A204.1 (cell line): ENCODE data around the gene HIBADH.
A peak's percentile ranks its signal among the peaks of the same experiment; 100 is the strongest.

ENCODE experiments used
- FAIRE-seq: peaks from 2 replicates; lab custom pipeline; 2012; peaks lifted over from hg19 to GRCh38; lab: Jason Lieb, UNC

Gene HIBADH

GRCh38 chr7:27635728-27636127 lies 27.0 kb downstream of the HIBADH start:
- FAIRE-seq = no peak

- FAIRE-seq = no peak
Measured at GRCh38 chr7:27634671-27635493, 27.8 kb downstream of the HIBADH start.

- FAIRE-seq = no peak
Measured at GRCh38 chr7:27633062-27633461, 29.6 kb downstream of the HIBADH start.

- no peak for FAIRE-seq
Measured at GRCh38 chr7:27631391-27631790, 31.3 kb downstream of the HIBADH start.

- no peak for FAIRE-seq
Measured at GRCh38 chr7:27627146-27627545, 35.5 kb downstream of the HIBADH start.

- FAIRE-seq = peak; percentile 54
Measured at GRCh38 chr7:27619492-27619891, 43.2 kb downstream of the HIBADH start.

GRCh38 chr7:27617651-27618381 lies 44.9 kb downstream of the HIBADH start:
- FAIRE-seq = no peak

- FAIRE-seq = no peak
Measured at GRCh38 chr7:27616914-27617548, 45.7 kb downstream of the HIBADH start.

GRCh38 chr7:27616186-27616491 lies 46.5 kb downstream of the HIBADH start:
- FAIRE-seq = no peak

GRCh38 chr7:27615420-27616185 lies 47.1 kb downstream of the HIBADH start:
- FAIRE-seq = no peak

GRCh38 chr7:27614095-27614494 lies 48.6 kb downstream of the HIBADH start:
- no peak for FAIRE-seq

GRCh38 chr7:27611059-27611458 lies 51.6 kb downstream of the HIBADH start:
- FAIRE-seq = no peak

GRCh38 chr7:27608776-27609495 lies 53.7 kb downstream of the HIBADH start:
- no peak for FAIRE-seq

- no peak for FAIRE-seq
Measured at GRCh38 chr7:27607210-27607606, 55.5 kb downstream of the HIBADH start.

GRCh38 chr7:27606270-27607209 lies 56.1 kb downstream of the HIBADH start:
- FAIRE-seq = no peak

- FAIRE-seq = peak; percentile 98
Measured at GRCh38 chr7:27605689-27606269, 56.9 kb downstream of the HIBADH start.

GRCh38 chr7:27605283-27605682 lies 57.4 kb downstream of the HIBADH start:
- FAIRE-seq = no peak

- no peak for FAIRE-seq
Measured at GRCh38 chr7:27603813-27604212, 58.9 kb downstream of the HIBADH start.

GRCh38 chr7:27602766-27603165 lies 59.9 kb downstream of the HIBADH start:
- FAIRE-seq = no peak

- FAIRE-seq = no peak
Measured at GRCh38 chr7:27601217-27601616, 61.5 kb downstream of the HIBADH start.
